ENCODE results near the gene SMG9. TPM values are rescaled to one million over a fixed set of nuclear protein-coding genes. Genes with fewer than 3 reads are reported as not detected.

Gene SMG9
- total and polyA plus RNA-seq, 2 experiments from 2014 or later = 54.1 to 59.5 TPM

- H3K27ac ChIP-seq = no peak overlapping the region
- no peaks in the 10 kb centered on the region for H3K36me3 ChIP-seq
- H3K27me3 ChIP-seq = no peaks in the 10 kb centered on the region
- peak; percentile 49 for TF ChIP-seq CTCF (IDR thresholded peaks at IDR 0.05; ENCODE audit: low read depth, low read length)
- no peaks in the 10 kb centered on the region for H3K9me3 ChIP-seq (ENCODE audit: low read depth)
- H3K4me3 ChIP-seq = no peak overlapping the region
- H3K4me1 ChIP-seq (ENCODE audit: low read depth) = peaks cover 4% of the 10 kb centered on the region
- DNase-seq (ENCODE audit: low read depth in 1 of 2, low spot score in 1 of 2) = peak in 1 of 2 donors; percentile 33
Measured at GRCh38 chr19:43759515-43759914, 4.8 kb upstream of the SMG9 start.

- Histone ChIP-seq H3K27me3 (no peaks in the 10 kb centered on the region), H3K4me3 (peak overlapping the region; percentile 83), H3K27ac (peak overlapping the region; percentile 99), H3K4me1 (ENCODE audit: low read depth) (peaks cover 7% of the 10 kb centered on the region), H3K36me3 (no peaks in the 10 kb centered on the region), H3K9me3 (ENCODE audit: low read depth) (no peaks in the 10 kb centered on the region)
- no peak for TF ChIP-seq CTCF (IDR thresholded peaks at IDR 0.05; ENCODE audit: low read depth, low read length)
- peak; percentile 76 to 80 for DNase-seq (ENCODE audit: low read depth in 1 of 2, low spot score in 1 of 2)
Measured at GRCh38 chr19:43755256-43755801, 567 bp upstream of the SMG9 start.

- H3K36me3 ChIP-seq = no peaks in the 10 kb centered on the region
- H3K4me1 ChIP-seq (ENCODE audit: low read depth) = peaks cover 7% of the 10 kb centered on the region
- H3K9me3 ChIP-seq (ENCODE audit: low read depth) = no peaks in the 10 kb centered on the region
- peak overlapping the region; percentile 99 for H3K27ac ChIP-seq
- no peaks in the 10 kb centered on the region for H3K27me3 ChIP-seq
- TF ChIP-seq CTCF (IDR thresholded peaks at IDR 0.05; ENCODE audit: low read depth, low read length) = no peak
- peak overlapping the region; percentile 83 for H3K4me3 ChIP-seq
- no peak for DNase-seq (ENCODE audit: low read depth in 1 of 2, low spot score in 1 of 2)
Measured at GRCh38 chr19:43754253-43754502, 584 bp downstream of the SMG9 start.

GRCh38 chr19:43752287-43752875, 2.4 kb downstream of the SMG9 start:
- no peak for TF ChIP-seq CTCF (IDR thresholded peaks at IDR 0.05; ENCODE audit: low read depth, low read length)
- Histone ChIP-seq H3K4me3 (no peak overlapping the region), H3K27me3 (no peaks in the 10 kb centered on the region), H3K4me1 (ENCODE audit: low read depth) (peaks cover 7% of the 10 kb centered on the region), H3K9me3 (ENCODE audit: low read depth) (no peaks in the 10 kb centered on the region), H3K36me3 (no peaks in the 10 kb centered on the region), H3K27ac (no peak overlapping the region)
- DNase-seq (ENCODE audit: low read depth in 1 of 2, low spot score in 1 of 2) = no peak

- peaks cover 5% of the 10 kb centered on the region for H3K36me3 ChIP-seq
- H3K27ac ChIP-seq = no peak overlapping the region
- no peaks in the 10 kb centered on the region for H3K27me3 ChIP-seq
- no peak for TF ChIP-seq CTCF (IDR thresholded peaks at IDR 0.05; ENCODE audit: low read depth, low read length)
- no peak overlapping the region for H3K4me3 ChIP-seq
- H3K9me3 ChIP-seq (ENCODE audit: low read depth) = no peaks in the 10 kb centered on the region
- no peak for DNase-seq (ENCODE audit: low read depth in 1 of 2, low spot score in 1 of 2)
- peaks cover 7% of the 10 kb centered on the region for H3K4me1 ChIP-seq (ENCODE audit: low read depth)
Measured at GRCh38 chr19:43751466-43752220, 3.1 kb downstream of the SMG9 start.
